Activated CD4-positive, alpha-beta T cell treated with anti-CD3 and anti-CD28 coated beads for 1 hour (primary cell): Measurements from ENCODE around the gene MYH10.

Experiments used
- DNase-seq: peaks from one replicate; pipeline ENCODE4 v3.0.0-alpha.2; 2020

MYH10 gene

DNA sequence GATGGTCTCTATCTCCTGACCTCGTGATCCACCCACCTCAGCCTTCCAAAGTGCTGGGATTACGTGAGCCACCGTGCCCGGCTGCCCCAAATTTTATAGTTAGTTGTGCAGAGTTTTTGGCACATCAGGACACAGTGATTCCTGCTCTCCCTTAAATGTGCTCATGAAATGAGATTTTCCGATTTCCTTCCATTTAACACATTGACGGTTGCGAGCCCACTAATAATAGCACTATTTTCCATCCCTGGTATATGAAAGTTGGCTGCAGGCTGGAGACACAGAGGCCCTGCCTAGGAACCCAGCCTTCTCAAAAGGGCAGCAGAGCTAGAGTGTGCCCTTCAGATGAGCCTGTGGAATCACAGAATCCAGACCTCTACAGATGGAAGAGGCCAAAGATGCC, 17.4 kb upstream of the MYH10 start:
- DNase-seq, result no peak

GRCh38 chr17:8647202-8647601, 16.7 kb upstream of the MYH10 start:
- no peak for DNase-seq

- no peak for DNase-seq
These were observed 14.0 kb upstream of the MYH10 start for GRCh38 chr17:8644507-8644902.

GRCh38 chr17:8643855-8644506, 13.5 kb upstream of the MYH10 start:
- DNase-seq, result no peak

- no peak for DNase-seq
These were observed 9.2 kb upstream of the MYH10 start for GRCh38 chr17:8639709-8640108.

GRCh38 chr17:8632061-8632460, 1.5 kb upstream of the MYH10 start:
- no peak for DNase-seq

GRCh38 chr17:8631554-8631877, 991 bp upstream of the MYH10 start:
- DNase-seq, result no peak

- DNase-seq, result peak; percentile 72
These were observed 453 bp upstream of the MYH10 start for GRCh38 chr17:8630802-8631553.

DNA sequence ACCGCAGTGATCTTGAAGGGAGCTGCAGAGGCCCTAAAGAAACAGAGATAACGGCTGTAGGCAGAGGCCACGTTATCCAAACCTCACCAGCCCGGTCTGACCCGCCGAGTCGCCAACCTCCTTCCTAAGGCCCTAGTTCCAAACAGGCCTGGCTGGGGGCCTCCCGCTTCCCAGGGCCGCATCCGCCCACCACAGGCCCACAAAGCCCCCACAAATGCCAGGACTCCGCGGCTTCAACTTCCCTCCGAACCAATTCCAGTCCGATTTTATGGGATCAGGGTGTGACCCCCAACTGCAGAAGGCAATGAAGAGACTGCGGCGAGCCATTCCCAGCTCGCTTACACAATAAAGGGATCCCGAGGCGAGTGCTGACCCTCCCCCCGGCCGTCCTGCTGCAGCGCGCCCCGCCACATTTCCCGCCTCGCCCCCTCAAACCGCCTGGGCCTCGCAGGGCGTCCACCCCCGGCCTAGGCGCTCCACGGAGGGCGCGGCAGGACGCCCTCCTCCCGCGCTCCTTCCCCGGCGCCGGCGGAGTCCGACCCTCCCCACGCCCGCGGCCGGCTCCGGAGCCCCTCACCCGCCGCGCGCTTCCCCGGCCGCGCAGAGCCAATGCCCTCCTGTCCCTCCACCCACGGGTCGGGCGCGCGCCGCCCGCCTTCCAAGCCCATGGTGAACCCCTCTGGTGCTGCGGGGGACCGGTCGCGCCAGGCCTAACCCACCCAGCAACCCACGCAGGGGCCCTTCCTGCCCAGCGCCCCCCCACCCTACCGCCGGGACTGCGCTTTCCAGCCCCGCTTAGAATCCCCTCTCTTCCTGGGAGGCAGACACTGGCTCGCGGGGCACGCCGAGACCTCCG, 926 bp downstream of the MYH10 start:
- no peak for DNase-seq

DNA sequence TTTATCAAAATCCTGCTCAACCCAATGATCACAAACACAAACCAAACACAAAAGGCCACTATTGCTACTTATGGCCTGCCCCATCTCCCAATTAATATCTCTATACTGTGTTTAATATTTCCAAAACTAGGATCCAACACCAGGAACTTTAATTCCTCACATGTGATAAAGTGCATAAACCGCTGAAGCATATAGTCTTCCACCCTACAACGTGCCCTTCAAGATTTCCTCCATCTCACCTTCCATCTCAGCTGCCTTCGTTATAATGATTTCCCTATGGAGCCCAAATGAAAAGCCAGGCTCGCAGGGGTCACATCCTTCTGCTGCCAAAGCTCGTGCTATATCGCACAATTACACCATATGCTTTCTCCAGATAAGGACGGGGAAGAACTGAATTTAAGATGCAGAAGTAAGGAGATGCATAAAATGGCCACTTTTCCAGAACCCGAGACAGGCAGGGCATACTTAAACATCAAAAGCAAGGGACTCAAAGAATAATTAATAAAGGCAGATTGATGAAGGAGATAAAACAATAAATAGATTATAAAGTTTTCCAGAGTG, 1.8 kb downstream of the MYH10 start:
- no peak for DNase-seq

DNA sequence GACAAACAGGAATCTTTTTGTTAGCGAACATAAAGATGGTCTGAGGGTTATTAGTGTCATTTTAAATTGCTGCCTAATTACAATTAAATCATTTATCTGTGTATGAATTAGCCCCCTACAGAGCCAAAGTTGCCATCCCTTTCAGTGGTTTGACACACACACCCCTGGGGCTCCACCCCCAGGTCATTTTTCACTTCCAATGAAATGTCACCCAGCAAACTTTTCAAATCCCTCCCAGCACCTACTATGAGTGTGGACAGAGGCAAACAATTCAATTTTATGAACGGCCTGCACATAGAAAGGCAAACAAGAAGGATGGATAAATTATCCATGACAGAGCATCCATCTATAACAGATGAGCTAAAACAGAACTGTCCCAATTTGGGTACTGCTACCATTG, 2.4 kb downstream of the MYH10 start:
- DNase-seq, result no peak

- no peak for DNase-seq
These were observed 6.9 kb downstream of the MYH10 start for GRCh38 chr17:8623591-8623990.

GRCh38 chr17:8622191-8622590, 8.3 kb downstream of the MYH10 start:
- no peak for DNase-seq

DNA sequence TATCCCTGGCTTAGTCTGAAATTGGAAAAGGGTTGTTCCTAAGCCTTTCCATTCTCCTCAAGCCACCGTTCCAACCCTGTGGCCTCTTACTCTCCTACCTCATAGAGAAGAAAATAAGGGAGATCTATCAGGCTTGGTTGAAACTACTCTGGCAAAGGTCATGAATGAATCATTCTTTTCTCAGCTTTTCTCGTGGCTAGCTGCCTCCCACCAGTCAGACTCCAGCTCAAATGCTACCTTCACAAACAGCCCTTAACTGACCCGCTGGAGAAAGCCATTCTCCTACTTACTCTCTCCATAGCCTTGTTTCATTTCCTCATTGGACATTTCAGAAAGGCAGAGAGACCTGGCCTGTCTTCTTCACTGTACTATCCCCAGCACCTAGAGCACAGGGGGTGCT, 8.9 kb downstream of the MYH10 start:
- DNase-seq, result no peak

GRCh38 chr17:8619294-8619693, 11.2 kb downstream of the MYH10 start:
- DNase-seq, result no peak

DNA sequence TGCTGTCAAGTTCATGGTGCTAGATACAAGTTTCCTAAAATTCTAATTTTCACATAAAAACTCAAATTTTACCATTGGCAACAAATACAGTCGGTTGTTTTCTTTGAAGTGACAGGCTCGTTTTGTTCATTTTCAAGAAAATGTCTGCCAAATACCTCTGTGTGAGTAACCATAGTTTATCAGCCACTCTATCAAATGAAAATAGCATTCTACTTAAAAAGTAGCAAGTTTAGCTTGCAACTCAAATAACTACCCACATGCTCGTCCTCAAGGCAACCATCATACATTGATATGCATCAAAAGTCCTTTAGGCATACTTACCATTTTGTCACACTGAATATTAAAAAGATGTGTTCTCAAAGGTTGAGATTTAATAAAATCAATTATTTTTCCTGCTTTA, 11.7 kb downstream of the MYH10 start:
- no peak for DNase-seq

- DNase-seq, result no peak
These were observed 15.5 kb downstream of the MYH10 start for GRCh38 chr17:8614988-8615387.

GRCh38 chr17:8611619-8612298, 18.8 kb downstream of the MYH10 start:
- no peak for DNase-seq

GRCh38 chr17:8611137-8611536, 19.4 kb downstream of the MYH10 start:
- DNase-seq, result no peak

DNA sequence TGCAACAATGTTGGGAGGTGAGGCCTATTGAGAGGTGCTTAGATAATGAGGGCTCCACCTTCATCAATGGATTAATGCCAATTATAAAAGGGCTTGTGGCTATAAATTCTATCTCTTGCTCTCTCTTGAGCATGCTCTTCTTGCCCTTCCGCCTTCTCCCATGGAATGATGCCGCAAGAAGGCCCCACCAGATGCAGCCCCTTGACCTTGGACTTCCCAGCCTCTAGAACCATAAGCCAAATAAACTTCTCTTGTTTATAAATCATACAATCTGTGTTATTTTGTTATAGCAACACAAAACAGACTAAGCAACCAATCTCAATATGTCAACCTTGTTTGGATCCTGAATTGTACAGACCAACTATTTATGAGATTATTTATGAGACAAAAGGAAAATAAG, 20.0 kb downstream of the MYH10 start:
- DNase-seq, result no peak

DNA sequence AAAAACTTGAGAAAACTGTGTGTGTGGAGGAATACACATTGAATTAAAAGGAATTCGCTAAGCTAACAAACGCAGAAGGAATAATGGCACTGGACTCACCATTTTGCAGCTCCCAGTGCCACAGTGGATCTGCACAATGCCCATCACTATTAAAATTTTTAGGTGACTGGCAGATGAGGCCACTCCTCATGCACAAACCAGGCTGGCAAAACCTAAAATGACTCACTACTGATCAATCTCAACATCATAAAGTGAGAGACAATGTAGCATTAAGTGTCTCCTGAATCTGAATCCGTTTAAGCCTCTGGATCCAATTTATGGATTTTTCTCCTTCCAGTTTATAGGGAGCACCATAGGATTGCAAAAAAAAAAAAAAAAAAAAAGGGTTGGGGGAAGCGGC, 20.6 kb downstream of the MYH10 start:
- no peak for DNase-seq

GRCh38 chr17:8608001-8608400, 22.5 kb downstream of the MYH10 start:
- DNase-seq, result no peak

- DNase-seq, result no peak
These were observed 24.1 kb downstream of the MYH10 start for GRCh38 chr17:8606401-8606800.
